C4-2B (cell line): Measurements from ENCODE around the gene EPB41.

ENCODE experiments used
- H3K27ac ChIP-seq: fragments of 450-650 bp; 2 replicates; pipeline ENCODE4 v1.5.1; 2017
- ZFX ChIP-seq: fragments of 450-650 bp; IDR thresholded peaks from 2 replicates; pipeline ENCODE4 v1.6.1; 2017
- TF ChIP-seq, protein P1 (sequence below): fragments of 450-650 bp; conservative IDR thresholded peaks from 2 replicates; pipeline ENCODE4 v1.5.1; 2017; ENCODE audit warnings: mild to moderate bottlenecking

EPB41 gene

DNA sequence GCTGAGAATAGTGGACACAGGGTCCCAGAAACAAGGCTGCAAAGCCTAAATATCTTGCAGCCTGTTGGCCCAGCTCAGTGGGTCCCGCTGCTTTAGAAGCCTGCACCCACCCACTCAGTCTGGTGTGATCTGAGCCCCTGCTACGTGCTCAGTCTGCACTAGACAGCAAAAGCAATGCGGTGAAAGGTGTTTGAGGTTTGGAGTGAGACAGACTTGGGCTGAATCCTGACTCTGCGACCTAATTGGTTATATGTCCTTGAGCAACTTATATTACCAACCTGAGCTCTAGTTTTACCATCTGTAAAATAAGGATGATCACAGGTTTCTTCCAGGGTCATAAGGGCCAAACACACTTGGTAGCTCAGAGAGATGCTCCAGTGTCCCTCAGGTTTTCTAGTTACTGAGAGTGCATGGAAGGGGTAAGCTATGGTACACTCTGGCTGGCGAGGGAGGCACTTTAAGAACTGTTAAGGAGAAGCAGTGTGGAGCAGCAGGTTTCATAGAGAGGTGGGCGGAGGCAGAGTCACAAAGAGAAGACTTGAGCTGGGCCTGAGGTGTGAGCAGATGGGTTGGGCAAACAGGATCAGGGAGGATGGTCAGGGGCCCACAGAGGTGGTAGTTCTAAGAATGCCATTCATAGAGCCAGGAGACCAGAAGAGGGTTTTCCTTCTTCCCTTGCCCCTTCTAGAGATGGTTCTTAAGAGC lies 199.2 kb downstream of the EPB41 start:
- TF ChIP-seq ZFX, result no peak
- TF ChIP-seq, protein P1, sequence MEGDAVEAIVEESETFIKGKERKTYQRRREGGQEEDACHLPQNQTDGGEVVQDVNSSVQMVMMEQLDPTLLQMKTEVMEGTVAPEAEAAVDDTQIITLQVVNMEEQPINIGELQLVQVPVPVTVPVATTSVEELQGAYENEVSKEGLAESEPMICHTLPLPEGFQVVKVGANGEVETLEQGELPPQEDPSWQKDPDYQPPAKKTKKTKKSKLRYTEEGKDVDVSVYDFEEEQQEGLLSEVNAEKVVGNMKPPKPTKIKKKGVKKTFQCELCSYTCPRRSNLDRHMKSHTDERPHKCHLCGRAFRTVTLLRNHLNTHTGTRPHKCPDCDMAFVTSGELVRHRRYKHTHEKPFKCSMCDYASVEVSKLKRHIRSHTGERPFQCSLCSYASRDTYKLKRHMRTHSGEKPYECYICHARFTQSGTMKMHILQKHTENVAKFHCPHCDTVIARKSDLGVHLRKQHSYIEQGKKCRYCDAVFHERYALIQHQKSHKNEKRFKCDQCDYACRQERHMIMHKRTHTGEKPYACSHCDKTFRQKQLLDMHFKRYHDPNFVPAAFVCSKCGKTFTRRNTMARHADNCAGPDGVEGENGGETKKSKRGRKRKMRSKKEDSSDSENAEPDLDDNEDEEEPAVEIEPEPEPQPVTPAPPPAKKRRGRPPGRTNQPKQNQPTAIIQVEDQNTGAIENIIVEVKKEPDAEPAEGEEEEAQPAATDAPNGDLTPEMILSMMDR, result no peak
- H3K27ac ChIP-seq, result no peak overlapping the region

DNA sequence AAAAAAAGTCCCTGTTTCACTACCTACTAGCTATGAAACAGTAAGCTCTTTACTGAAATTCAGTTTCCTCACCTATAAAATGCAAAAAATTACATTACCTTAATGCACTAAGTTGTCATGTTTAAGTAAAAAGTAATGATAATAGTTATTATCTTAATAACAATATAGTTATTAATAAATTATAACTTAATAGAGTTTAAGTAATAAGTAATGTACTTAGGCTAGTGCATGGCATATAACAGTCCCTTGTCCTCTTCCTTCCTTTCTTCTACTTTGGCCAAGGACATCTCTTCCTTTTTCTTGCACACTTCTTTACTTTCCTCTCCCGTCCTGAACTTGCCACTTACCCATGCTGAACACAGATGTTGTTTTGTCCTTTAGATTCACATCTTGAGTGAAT lies 200.3 kb downstream of the EPB41 start:
- no peak for TF ChIP-seq ZFX
- TF ChIP-seq, protein P1, result no peak
- H3K27ac ChIP-seq, result no peak overlapping the region

DNA sequence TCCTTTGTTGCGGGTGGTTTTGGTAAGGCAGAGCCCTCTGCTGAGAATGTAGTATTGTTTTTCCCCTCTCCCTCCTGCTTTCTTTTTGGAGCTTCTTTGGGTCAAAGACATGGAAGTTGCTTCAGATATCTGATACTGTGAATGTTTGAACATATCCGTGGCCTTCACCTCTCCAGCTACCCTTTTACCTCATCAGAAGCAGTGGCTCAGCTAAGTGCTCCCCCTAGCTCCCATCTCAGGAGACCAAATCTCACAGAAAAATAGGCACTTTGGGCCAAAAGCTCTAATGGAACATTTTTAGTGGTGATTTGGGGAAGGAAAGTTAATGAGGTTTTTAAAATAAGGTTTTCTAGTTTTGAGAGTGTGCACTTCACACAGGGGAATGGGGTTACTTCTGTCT lies 203.0 kb downstream of the EPB41 start:
- H3K27ac ChIP-seq, result no peak overlapping the region
- TF ChIP-seq, protein P1, result no peak
- TF ChIP-seq ZFX, result no peak

DNA sequence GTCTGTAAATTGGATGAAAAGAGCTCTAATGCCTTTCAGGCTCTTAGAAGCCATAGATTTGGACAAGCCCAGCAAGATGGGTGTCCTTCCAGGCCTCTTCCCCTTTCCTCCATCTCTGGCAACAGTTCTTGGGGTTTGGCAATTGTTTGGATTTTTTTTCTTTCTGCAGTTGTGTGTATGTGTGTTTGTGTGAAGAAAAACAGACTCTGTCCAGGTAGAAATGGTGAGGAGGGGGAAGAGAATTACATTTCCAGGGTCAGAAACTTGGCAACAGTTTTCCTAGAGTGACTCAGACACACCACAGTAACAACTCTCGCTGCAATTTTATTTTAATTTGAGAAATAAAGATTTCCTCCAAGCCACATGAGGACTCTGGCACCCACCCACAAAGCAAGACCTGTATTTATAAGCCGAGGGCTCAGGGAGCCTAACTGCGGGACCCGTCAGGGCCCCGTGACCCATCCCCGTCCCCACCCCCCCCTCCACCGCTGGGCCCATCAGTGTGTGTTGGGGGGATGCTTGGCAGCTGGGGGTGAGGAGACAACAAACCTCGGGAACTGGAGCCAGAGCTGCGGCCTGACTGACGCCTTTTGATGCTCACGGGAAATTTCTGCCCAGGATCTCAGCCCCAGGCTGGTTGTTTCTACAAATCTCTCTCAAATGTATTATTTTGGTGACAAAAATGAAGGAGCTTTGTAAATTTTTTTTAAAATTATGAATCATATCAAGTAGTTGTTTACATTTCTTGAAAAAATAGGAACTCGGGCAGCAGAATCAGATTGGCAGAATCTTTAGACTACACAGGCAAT lies 205.0 kb downstream of the EPB41 start:
- no peak overlapping the region for H3K27ac ChIP-seq
- TF ChIP-seq, protein P1, result no peak
- no peak for TF ChIP-seq ZFX

DNA sequence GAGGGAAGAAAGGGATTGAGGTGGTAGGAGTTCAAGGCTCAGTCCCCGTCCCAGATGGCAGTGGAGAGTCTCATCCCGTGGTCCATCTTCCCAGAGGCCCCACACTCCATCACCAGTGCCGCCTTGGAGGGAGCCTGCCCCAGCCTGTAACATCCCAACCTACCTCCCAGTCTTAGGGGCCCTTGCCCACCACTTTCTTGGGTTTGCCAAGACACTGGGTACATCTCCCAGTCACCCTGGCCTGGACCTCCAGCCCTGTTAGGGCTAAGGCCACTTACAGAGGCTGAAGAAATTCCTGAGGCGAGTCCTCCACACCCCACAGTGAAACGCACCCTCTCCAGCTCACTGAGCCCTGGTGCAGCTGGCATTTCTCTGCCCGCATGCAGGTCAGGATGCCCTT lies 206.0 kb downstream of the EPB41 start:
- TF ChIP-seq ZFX, result no peak
- TF ChIP-seq, protein P1, result no peak
- no peak overlapping the region for H3K27ac ChIP-seq

DNA sequence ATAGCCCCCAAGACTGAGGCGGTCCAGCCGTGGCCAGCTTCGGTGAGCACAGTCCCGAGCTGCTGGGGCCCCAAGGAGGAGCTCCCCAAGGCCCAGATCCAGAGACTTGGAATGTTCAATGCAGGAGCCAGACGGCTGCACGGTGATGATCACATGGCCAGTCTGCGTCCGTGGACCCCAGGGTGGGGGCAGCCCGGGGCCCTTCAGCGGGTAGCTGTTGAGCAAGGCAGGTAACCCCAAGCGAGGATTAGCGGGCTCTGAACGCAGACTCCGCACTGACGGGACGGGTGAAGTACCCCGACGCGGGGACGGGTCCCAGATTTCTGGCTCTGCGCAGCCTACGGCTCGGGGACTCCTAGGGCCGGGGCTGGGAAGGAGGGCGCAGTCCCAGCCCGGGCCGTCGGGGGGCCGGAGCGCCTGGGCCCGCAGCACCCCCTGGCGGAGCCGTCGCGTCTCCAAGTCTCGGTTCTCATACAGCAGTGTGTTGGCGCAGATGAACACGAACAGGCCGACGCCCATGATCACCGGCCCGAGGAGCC lies 206.6 kb downstream of the EPB41 start:
- TF ChIP-seq, protein P1, result no peak; the same call in 1 of the 2 replicates
- TF ChIP-seq ZFX, result no peak
- no peak overlapping the region for H3K27ac ChIP-seq

DNA sequence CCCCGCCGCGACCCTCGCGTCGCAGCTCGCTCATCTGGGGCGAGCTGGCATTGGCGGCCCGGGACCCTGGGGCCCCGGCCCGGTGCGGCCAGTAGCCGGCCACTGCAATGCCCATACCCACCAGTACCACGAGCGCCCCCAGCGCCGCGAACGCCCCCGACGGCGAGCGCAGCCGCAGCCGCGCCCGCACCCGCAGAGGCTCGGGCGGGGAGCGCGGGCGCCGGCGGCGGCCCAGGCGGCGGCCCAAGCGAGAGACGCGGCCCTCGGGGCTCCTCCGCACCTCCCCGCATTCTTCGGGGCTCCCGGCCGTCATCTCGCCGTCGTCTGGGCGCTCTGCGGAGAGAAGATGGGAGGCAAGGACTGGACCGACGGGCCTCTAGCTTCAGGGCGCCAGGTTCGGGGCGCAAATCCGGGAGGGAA lies 207.2 kb downstream of the EPB41 start:
- TF ChIP-seq, protein P1, result no peak; the same call in 1 of the 2 replicates
- TF ChIP-seq ZFX, result no peak
- no peak overlapping the region for H3K27ac ChIP-seq
